Measurements from ENCODE around the gene MAGI2.

Gene MAGI2

DNA sequence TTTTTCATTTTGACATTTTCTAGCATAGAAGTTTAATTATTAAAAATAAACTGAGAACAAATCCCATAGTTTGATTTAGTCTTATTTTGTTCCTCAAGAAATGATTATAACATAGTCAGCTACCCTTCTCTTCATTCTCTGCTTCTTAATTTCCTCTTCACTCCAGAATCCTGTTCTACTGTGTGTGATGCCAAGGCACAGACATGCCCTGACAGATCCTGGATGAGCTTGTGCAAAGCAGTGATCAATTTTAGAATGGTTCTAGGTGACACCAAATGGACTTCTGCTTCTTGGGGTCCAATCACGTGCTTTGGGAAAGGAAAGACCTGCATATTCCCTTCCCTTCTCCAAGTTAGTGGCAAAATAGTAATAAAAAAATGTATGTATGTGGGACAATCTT lies 665.6 kb downstream of the MAGI2 start:
- Mint-ChIP-seq H3K27ac (ENCODE audit: low read depth) (no peak overlapping the region), H3K4me1 (no peaks in the 10 kb centered on the region), H3K4me3 (no peak overlapping the region), H3K27me3 (no peaks in the 10 kb centered on the region), H3K9me3 (peaks cover 38% of the 10 kb centered on the region), H3K36me3 (ENCODE audit: insufficient read depth) (no peaks in the 10 kb centered on the region)
- no peak for DNase-seq (ENCODE audit: low spot score in 2 of 2)
- no peak for ATAC-seq (replicated peaks; ENCODE audit: extremely low read depth, poor library complexity, severe bottlenecking)

DNA sequence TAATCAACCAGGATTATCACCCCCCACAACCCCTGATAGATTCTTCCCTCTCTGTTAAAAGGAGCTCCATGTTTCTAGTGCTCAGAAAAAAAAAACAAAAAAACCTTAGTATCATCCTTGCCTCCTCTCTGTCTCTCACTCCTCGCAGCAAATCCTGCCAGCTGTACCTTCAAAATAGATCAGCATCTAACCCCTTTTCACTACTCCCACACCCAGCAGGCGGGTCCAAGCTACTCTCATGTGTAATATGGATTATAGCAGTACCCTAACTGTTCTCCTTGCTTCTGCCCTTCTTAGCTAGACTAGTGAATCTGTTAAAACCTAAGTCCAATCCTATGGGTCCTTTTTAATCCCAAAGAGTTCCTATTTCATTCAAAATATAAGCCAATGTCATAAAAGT lies 667.4 kb downstream of the MAGI2 start:
- Mint-ChIP-seq H3K27me3 (no peaks in the 10 kb centered on the region), H3K27ac (ENCODE audit: low read depth) (no peak overlapping the region), H3K36me3 (ENCODE audit: insufficient read depth) (no peaks in the 10 kb centered on the region), H3K4me1 (no peaks in the 10 kb centered on the region), H3K4me3 (no peak overlapping the region), H3K9me3 (peaks cover 42% of the 10 kb centered on the region)
- DNase-seq (ENCODE audit: low spot score in 2 of 2) = no peak
- no peak for ATAC-seq (replicated peaks; ENCODE audit: extremely low read depth, poor library complexity, severe bottlenecking)

DNA sequence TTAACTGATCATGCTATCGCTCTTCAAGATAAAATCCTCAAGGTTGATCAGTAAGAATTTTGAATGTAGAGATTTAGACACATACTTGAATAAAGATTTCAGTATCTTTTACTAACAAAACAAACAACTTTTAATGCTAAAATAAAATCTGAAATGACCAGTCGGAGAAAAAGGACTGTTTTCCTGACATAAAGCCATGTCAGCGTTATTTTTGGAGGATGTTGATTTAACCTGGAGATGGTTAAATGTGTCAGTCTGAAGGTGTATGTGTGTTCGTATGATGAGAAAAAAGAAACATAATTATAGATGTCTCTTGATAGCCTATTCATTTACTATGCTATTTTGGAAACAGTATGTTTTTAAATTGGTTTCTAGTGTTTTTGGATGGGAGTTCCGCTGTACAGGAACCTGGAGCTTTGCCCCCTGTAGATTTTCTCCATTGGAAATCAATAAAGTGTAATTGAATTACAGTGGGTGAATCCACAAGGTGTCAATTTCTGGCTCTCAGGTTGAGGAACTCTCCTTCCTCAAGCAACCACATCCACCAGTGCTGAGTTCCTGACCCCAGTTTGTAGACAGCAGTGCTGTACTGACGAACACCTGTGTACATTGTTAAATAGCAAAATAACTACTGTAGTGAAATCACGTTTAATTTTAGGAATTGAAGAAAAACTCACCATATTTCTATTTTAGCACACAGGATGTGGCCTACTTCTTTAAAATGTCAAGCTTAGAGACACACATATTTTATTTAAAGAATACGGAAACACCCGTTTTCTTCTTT lies 670.1 kb downstream of the MAGI2 start:
- H3K36me3 Mint-ChIP-seq (ENCODE audit: insufficient read depth) = no peaks in the 10 kb centered on the region
- no peak overlapping the region for H3K4me3 Mint-ChIP-seq
- ATAC-seq (replicated peaks; ENCODE audit: extremely low read depth, poor library complexity, severe bottlenecking) = no peak
- H3K27ac Mint-ChIP-seq (ENCODE audit: low read depth) = no peak overlapping the region
- H3K9me3 Mint-ChIP-seq = peaks cover 41% of the 10 kb centered on the region
- no peaks in the 10 kb centered on the region for H3K27me3 Mint-ChIP-seq
- H3K4me1 Mint-ChIP-seq = no peaks in the 10 kb centered on the region
- no peak for DNase-seq (ENCODE audit: low spot score in 2 of 2)

DNA sequence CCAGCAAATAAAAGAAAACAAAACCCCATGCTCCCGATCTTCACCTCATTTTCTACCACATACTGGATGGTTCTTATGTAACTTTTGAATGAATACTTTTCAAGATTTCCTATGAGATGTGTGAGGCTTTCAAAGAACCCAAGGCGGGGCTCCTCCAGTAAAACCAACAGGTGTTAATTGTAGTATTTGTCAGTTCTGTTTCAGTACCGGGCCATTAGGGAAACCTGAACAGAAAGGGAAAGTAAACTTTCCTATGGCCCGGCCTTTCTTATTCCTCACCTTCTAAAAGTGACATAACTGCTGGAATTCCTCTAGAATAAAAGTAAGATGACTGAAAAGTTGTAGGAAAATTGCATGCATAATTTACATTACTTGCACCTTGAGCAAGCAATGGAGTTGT lies 672.9 kb downstream of the MAGI2 start:
- Mint-ChIP-seq H3K27me3 (no peaks in the 10 kb centered on the region), H3K9me3 (peaks cover 26% of the 10 kb centered on the region), H3K27ac (ENCODE audit: low read depth) (no peak overlapping the region), H3K4me1 (no peaks in the 10 kb centered on the region), H3K36me3 (ENCODE audit: insufficient read depth) (peaks cover 2% of the 10 kb centered on the region), H3K4me3 (no peak overlapping the region)
- ATAC-seq (replicated peaks; ENCODE audit: extremely low read depth, poor library complexity, severe bottlenecking) = no peak
- DNase-seq (ENCODE audit: low spot score in 2 of 2) = no peak

DNA sequence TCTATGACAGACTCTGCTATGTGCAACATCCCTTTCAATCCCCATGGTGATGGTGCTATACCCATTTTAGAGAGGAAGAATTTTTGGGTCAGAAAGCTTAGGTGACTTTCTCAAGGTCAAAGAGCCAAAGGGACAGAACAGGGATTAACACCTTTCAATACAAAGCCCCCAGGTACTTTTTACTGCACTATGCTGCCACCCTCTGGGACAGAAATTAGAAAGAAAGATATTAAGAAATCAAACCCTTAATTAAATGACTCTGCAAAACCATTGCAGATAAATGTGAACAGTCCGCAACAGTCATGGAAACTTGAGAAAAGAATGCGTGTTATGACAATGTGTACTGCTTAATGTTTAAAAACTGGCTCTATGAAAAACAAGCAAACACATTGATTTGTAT lies 673.7 kb downstream of the MAGI2 start:
- DNase-seq (ENCODE audit: low spot score in 2 of 2) (no peak), ATAC-seq (replicated peaks; ENCODE audit: extremely low read depth, poor library complexity, severe bottlenecking) (no peak)
- no peak overlapping the region for H3K4me3 Mint-ChIP-seq
- H3K27me3 Mint-ChIP-seq = no peaks in the 10 kb centered on the region
- peaks cover 23% of the 10 kb centered on the region for H3K9me3 Mint-ChIP-seq
- H3K4me1 Mint-ChIP-seq = no peaks in the 10 kb centered on the region
- H3K36me3 Mint-ChIP-seq (ENCODE audit: insufficient read depth) = peaks cover 2% of the 10 kb centered on the region
- no peak overlapping the region for H3K27ac Mint-ChIP-seq (ENCODE audit: low read depth)

DNA sequence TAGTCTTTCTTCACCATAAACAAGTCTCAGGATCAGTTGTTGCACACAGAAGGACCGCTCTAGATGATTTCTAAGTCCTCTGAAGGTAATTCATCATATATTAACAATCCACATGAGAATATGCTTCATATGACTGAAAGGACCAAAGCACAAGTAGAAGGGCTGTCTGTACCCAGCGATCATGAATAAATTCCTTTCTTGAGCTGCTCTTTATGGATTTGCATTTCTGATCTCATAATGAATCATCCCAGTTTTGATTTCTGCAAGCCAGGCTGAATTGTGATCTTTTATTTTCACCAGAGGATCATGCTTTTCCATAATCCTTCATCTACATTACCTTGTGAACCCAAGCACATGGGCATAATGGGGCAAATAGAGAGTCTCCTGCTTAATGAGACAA lies 675.6 kb downstream of the MAGI2 start:
- peaks cover 14% of the 10 kb centered on the region for H3K9me3 Mint-ChIP-seq
- no peak for ATAC-seq (replicated peaks; ENCODE audit: extremely low read depth, poor library complexity, severe bottlenecking)
- H3K27me3 Mint-ChIP-seq = no peaks in the 10 kb centered on the region
- DNase-seq (ENCODE audit: low spot score in 2 of 2) = no peak
- H3K36me3 Mint-ChIP-seq (ENCODE audit: insufficient read depth) = peaks cover 2% of the 10 kb centered on the region
- no peaks in the 10 kb centered on the region for H3K4me1 Mint-ChIP-seq
- no peak overlapping the region for H3K27ac Mint-ChIP-seq (ENCODE audit: low read depth)
- no peak overlapping the region for H3K4me3 Mint-ChIP-seq

DNA sequence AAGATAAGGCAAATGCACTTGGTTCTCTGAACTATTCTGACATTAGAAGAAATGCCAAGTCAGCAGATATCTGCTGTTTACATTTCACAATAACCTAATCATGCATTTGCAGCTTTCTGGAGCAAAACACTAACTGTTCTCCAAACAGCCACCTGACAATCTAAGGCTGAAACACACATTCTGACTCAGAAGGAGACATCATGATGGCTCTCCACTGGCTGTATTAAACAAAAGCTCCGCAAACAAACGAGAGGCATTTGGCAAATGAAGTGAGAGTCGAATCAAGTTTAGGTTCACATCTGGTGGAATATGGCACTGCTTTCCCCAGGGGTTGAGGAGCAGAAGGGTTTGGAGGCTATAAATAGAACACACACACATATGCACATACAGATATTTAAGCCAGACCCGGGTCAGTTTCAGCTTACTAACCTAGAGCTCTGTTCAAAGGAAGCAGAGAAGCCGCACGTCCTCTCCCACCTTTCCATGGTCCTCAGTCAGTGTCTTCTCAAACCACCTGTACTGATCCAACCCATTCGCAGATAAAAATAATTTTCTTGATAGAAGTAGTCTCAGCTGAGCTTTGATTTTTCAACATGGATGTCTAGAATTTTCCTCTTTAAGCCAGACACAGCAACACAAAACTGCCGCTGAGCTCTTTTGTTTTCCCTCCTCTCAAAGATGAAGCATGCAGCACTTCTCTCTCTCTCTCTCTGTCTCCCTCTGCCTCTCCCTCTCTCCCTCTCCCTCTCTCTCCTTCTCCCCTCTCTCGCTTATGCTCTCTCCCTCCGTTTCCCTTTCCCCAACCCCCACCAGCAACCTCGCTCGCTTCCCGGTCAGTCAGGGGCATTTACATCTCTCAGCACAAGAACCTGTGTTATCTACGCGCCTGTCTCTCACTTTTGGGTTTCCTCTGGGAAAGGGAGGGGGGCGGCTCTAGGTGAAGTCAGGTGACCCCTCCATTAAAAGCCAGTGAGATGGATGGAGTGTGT lies 682.8 kb downstream of the MAGI2 start:
- Mint-ChIP-seq H3K4me1 (no peaks in the 10 kb centered on the region), H3K36me3 (ENCODE audit: insufficient read depth) (no peaks in the 10 kb centered on the region), H3K4me3 (no peak overlapping the region), H3K27me3 (no peaks in the 10 kb centered on the region), H3K9me3 (peaks cover 5% of the 10 kb centered on the region), H3K27ac (ENCODE audit: low read depth) (no peak overlapping the region)
- no peak for ATAC-seq (replicated peaks; ENCODE audit: extremely low read depth, poor library complexity, severe bottlenecking)
- DNase-seq (ENCODE audit: low spot score in 2 of 2) = no peak

DNA sequence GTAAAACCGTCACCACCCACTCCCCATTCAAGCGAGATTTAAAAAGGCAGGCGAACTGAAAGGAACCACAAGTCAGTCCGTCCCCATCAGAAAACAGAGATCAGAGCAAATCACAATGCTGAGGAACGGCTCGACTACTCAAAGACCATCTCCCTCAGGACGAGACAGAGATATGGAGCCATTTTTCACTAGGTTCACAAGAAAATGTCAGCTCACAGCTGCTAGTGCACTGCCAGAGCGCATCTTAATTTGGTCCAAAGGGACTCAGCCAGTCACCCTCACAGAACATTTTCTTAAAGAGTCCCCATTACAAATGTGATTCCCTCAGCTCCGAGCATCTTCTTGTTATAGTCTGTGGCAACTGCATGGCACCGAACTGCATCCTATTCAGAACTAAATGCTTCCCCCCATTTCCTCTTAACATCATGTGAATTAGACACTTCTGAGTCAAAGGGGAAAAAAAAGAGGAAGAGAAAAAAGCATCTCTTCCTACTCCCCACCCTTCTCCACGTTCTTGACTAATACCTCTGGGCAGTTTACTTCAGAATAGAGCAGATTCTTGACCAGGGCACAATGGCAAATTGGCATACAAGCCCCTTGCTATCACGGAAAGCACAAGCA lies 683.9 kb downstream of the MAGI2 start:
- peaks cover 9% of the 10 kb centered on the region for H3K9me3 Mint-ChIP-seq
- H3K36me3 Mint-ChIP-seq (ENCODE audit: insufficient read depth) = no peaks in the 10 kb centered on the region
- no peak overlapping the region for H3K4me3 Mint-ChIP-seq
- H3K27ac Mint-ChIP-seq (ENCODE audit: low read depth) = no peak overlapping the region
- DNase-seq (ENCODE audit: low spot score in 2 of 2) (no peak), ATAC-seq (replicated peaks; ENCODE audit: extremely low read depth, poor library complexity, severe bottlenecking) (no peak)
- no peaks in the 10 kb centered on the region for H3K4me1 Mint-ChIP-seq
- H3K27me3 Mint-ChIP-seq = no peaks in the 10 kb centered on the region

DNA sequence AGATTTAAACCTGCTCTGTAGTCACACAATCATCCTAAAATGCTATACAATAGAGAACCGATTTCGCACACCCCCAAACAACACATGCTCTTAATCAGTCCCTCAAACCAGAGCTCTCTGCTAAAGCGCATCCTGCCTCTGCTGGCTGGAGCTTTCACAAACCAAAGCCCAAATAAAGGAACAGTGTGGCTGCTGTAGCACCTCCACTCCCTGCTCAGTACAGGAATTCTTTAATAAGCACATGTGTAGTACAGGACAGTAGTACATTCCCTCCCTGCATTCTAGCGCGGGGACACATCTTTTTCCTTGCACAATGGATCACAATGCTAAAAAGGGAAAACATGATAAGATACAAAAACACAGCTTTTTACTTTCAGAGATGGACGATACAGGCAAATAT lies 684.6 kb downstream of the MAGI2 start:
- Mint-ChIP-seq H3K36me3 (ENCODE audit: insufficient read depth) (no peaks in the 10 kb centered on the region), H3K9me3 (peaks cover 10% of the 10 kb centered on the region), H3K27ac (ENCODE audit: low read depth) (no peak overlapping the region), H3K27me3 (no peaks in the 10 kb centered on the region), H3K4me3 (no peak overlapping the region), H3K4me1 (no peaks in the 10 kb centered on the region)
- DNase-seq (ENCODE audit: low spot score in 2 of 2) = no peak
- ATAC-seq (replicated peaks; ENCODE audit: extremely low read depth, poor library complexity, severe bottlenecking) = no peak

DNA sequence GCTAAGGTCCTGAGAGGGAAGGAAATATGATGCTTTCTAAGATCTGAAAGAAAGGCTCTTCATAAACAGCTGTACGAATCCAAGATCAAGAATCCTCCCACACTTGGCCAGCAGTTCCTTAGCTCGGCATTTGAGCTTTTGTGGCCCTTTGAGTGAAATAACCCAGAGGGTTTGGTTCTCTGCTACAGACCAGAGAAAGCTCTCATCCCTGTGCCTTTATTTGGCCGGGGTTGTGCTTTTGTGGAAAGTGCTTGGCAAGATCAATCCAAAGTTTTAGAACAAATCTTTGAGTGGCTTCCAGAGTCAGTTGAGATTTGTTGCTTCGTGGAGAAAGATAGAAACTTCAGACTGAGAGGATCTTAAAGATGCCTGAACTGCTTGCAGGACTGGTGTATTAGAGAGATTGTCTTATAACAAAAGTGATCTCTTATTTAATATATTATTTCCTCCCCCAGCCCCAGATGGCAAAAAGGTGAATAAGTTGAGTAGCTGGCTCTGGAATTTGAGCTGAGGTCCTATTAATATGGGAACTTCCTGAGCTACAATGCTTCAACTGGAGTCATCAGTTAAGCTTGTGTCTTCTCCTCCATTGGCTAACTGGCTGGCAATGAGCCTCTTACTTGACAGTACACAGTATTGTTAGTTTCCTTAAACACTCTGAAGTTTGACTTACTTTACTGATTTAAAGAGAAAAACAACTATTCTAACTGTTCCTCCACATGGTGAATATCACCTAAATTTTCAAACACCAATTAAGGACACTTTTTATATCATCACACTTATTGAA lies 687.3 kb downstream of the MAGI2 start:
- H3K9me3 Mint-ChIP-seq = peaks cover 9% of the 10 kb centered on the region
- H3K27me3 Mint-ChIP-seq = no peaks in the 10 kb centered on the region
- H3K27ac Mint-ChIP-seq (ENCODE audit: low read depth) = no peak overlapping the region
- H3K4me3 Mint-ChIP-seq = no peak overlapping the region
- no peaks in the 10 kb centered on the region for H3K36me3 Mint-ChIP-seq (ENCODE audit: insufficient read depth)
- DNase-seq (ENCODE audit: low spot score in 2 of 2) (no peak), ATAC-seq (replicated peaks; ENCODE audit: extremely low read depth, poor library complexity, severe bottlenecking) (no peak)
- H3K4me1 Mint-ChIP-seq = no peaks in the 10 kb centered on the region

DNA sequence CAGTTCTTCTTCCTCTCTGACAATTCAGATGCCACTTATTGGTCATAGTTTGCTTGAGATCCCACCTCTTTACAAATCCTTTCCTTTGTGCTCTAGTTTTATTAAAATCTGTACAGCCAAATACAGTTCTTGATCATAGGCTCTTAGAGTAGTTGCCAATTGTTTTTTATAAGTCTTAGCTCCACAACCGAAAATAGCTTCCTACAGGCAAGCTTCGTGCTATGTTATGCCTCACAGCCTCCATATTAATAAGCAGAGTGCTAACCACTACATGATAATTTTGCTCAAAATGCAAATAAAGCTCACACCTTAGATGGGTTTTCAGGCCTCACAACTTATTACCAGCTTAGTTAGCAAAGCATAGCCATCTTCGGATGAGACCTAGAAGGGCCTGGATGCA lies 688.9 kb downstream of the MAGI2 start:
- Mint-ChIP-seq H3K9me3 (peaks cover 5% of the 10 kb centered on the region), H3K27me3 (no peaks in the 10 kb centered on the region), H3K4me1 (no peaks in the 10 kb centered on the region), H3K27ac (ENCODE audit: low read depth) (no peak overlapping the region), H3K4me3 (no peak overlapping the region), H3K36me3 (ENCODE audit: insufficient read depth) (no peaks in the 10 kb centered on the region)
- no peak for ATAC-seq (replicated peaks; ENCODE audit: extremely low read depth, poor library complexity, severe bottlenecking)
- DNase-seq (ENCODE audit: low spot score in 2 of 2) = no peak

DNA sequence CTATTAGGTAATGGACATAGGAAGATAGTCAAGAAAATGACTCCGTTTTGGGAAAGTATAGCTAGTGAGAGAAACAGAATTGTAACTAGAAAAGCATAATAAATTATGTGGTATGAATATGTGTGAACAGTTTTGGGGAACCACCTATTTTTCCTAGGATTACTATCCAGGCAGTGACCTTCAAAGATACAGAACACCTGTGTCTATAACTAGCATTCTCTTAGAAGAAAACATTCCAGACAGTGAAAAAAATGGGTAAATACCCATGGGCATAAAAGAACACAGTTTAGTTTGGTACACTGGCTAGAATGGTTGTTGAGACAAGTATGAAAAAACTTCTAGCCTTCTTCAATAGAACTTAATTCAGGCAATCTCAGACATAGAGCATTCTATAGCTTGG lies 690.8 kb downstream of the MAGI2 start:
- no peak for ATAC-seq (replicated peaks; ENCODE audit: extremely low read depth, poor library complexity, severe bottlenecking)
- Mint-ChIP-seq H3K9me3 (peaks cover 8% of the 10 kb centered on the region), H3K4me3 (no peak overlapping the region), H3K27ac (ENCODE audit: low read depth) (no peak overlapping the region), H3K4me1 (no peaks in the 10 kb centered on the region), H3K36me3 (ENCODE audit: insufficient read depth) (no peaks in the 10 kb centered on the region), H3K27me3 (no peaks in the 10 kb centered on the region)
- no peak for DNase-seq (ENCODE audit: low spot score in 2 of 2)

Measured in central memory CD8-positive, alpha-beta T cell (primary cell).